Measurements from ENCODE around the gene GPALPP1. TPM values are rescaled to one million over a fixed set of nuclear protein-coding genes. Genes with fewer than 3 reads are reported as not detected.
A peak's percentile ranks its signal among the peaks of the same experiment; 100 is the strongest.

The GPALPP1 gene
- total RNA-seq, 1 experiment from 2014 or later, result 17.0 TPM

DNA sequence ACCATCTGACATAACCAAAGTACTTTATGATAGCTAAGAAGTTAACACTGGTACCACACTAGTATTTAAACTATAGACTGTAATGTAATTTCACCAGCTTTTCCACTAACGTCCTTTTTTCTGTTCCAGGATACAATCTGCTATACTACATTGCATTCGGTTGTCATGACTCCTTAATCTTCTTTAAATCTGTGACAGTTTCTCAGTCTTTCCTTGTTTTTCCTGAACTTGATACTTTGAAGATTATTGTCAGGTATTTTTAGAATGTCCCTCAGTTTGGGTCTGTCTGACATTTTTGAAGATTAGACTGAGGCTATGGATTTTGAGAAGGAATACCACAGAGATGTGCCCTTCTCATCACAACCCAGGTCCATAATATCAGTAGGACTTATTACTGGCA, 36.7 kb upstream of the GPALPP1 start:
- CTCF ChIA-PET, result no interaction called here
- H3K9me3 ChIP-seq (ENCODE audit: low read length), result no peaks in the 10 kb centered on the region
- H3K4me2 ChIP-seq (ENCODE audit: low read length), result no peak overlapping the region
- no peak overlapping the region for H3K27ac ChIP-seq (ENCODE audit: low read length)
- H3K4me1 ChIP-seq (ENCODE audit: insufficient read depth, low read length), result peaks cover 4% of the 10 kb centered on the region; the same call in 1 of the 2 replicates
- ATAC-seq (no peak), DNase-seq (no peak)
- no TSS peak for BruUV-seq (replicated peaks)
- H3F3A ChIP-seq (ENCODE audit: low read length, unreplicated experiment), result no peaks in the 10 kb centered on the region
- H3K79me2 ChIP-seq (ENCODE audit: low read length), result no peaks in the 10 kb centered on the region
- no peaks in the 10 kb centered on the region for H3K9me2 ChIP-seq (replicated peaks; ENCODE audit: low read length)
- intact Hi-C loops (cut with micrococcal nuclease), result no loop called here
- POLR2A ChIA-PET (ENCODE audit: unreplicated experiment), result no interaction called here
- H3K4me3 ChIP-seq (ENCODE audit: low read length), result no peak overlapping the region
- no peaks in the 10 kb centered on the region; the same call in 1 of the 2 replicates for H3K36me3 ChIP-seq (ENCODE audit: low read depth, low read length)
- no peak overlapping the region for H2AFZ ChIP-seq (ENCODE audit: low read length)
- no peak overlapping the region for H3K9ac ChIP-seq (ENCODE audit: low read length)
- no peak for TF ChIP-seq EZH2 (IDR thresholded peaks at IDR 0.05; ENCODE audit: low read length, unreplicated experiment)
- no peak for TF ChIP-seq EZH2phosphoT487 (IDR thresholded peaks at IDR 0.05; ENCODE audit: borderline replicate concordance, low read length)
- H3K27me3 ChIP-seq (ENCODE audit: low read length), result no peaks in the 10 kb centered on the region
- no peaks in the 10 kb centered on the region for H4K20me1 ChIP-seq (ENCODE audit: low read length)

DNA sequence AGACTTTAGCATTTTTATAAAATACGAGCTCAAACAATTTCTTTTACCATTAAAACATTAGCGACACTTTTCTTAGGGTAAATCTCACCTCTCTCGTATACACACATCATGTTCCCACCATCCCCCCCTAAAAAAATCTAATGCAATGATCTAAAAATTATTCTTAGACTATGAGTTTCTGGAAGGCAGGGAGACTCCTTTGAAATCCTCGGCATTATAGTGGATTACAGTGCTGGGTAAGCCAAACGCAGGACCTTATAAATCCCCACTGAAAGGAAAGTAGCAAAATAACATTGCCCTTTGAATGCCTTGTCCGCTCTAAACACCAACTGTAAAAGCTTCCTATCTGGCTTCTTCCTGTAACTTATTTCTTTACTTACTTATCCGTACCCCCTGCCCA, 35.1 kb upstream of the GPALPP1 start:
- DNase-seq (no peak), ATAC-seq (no peak)
- H3K9me3 ChIP-seq (ENCODE audit: low read length), result no peaks in the 10 kb centered on the region
- CTCF ChIA-PET, result no interaction called here
- intact Hi-C loops (cut with micrococcal nuclease), result no loop called here
- H3K79me2 ChIP-seq (ENCODE audit: low read length), result no peaks in the 10 kb centered on the region
- H3K27me3 ChIP-seq (ENCODE audit: low read length), result no peaks in the 10 kb centered on the region
- H3K9ac ChIP-seq (ENCODE audit: low read length), result no peak overlapping the region
- no peaks in the 10 kb centered on the region for H4K20me1 ChIP-seq (ENCODE audit: low read length)
- no peak overlapping the region for H3K27ac ChIP-seq (ENCODE audit: low read length)
- no peak overlapping the region for H3K4me3 ChIP-seq (ENCODE audit: low read length)
- no peaks in the 10 kb centered on the region for H3K9me2 ChIP-seq (replicated peaks; ENCODE audit: low read length)
- H3K4me2 ChIP-seq (ENCODE audit: low read length), result no peak overlapping the region
- TF ChIP-seq, protein P1, sequence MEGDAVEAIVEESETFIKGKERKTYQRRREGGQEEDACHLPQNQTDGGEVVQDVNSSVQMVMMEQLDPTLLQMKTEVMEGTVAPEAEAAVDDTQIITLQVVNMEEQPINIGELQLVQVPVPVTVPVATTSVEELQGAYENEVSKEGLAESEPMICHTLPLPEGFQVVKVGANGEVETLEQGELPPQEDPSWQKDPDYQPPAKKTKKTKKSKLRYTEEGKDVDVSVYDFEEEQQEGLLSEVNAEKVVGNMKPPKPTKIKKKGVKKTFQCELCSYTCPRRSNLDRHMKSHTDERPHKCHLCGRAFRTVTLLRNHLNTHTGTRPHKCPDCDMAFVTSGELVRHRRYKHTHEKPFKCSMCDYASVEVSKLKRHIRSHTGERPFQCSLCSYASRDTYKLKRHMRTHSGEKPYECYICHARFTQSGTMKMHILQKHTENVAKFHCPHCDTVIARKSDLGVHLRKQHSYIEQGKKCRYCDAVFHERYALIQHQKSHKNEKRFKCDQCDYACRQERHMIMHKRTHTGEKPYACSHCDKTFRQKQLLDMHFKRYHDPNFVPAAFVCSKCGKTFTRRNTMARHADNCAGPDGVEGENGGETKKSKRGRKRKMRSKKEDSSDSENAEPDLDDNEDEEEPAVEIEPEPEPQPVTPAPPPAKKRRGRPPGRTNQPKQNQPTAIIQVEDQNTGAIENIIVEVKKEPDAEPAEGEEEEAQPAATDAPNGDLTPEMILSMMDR (conservative IDR thresholded peaks at IDR 0.05; ENCODE audit: low read depth, low read length), result no peak
- TF ChIP-seq EZH2phosphoT487 (IDR thresholded peaks at IDR 0.05; ENCODE audit: borderline replicate concordance, low read length), result no peak
- H3K4me1 ChIP-seq (ENCODE audit: insufficient read depth, low read length), result peaks cover 4% of the 10 kb centered on the region; the same call in 1 of the 2 replicates
- H2AFZ ChIP-seq (ENCODE audit: low read length), result no peak overlapping the region
- BruUV-seq (replicated peaks), result no TSS peak
- H3K36me3 ChIP-seq (ENCODE audit: low read depth, low read length), result peaks cover 14% of the 10 kb centered on the region
- POLR2A ChIA-PET (ENCODE audit: unreplicated experiment), result no interaction called here
- no peaks in the 10 kb centered on the region for H3F3A ChIP-seq (ENCODE audit: low read length, unreplicated experiment)

DNA sequence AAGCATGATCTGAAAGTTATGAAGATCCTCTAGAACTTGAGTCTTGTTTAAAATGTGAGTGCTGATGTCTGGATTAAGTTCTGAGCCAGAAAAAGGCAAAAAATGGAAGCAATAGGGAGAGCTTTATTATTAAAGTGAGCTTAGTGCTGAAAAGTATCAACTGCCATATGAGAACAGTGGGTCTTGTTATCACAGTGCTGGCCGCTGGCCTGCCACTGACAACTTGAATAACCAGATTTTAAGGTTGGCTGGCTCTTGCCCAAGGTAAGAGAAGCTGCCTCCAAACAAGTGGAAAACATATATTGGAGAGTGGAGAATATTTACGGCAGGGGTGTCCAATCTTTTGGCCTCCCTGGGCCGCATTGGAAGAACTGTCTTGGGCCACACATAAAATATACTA, 33.9 kb upstream of the GPALPP1 start:
- ATAC-seq, result no peak
- BruUV-seq (replicated peaks), result no TSS peak

More for the DNA sequence above, 33.9 kb upstream of the GPALPP1 start:
- peaks cover 16% of the 10 kb centered on the region for H3K36me3 ChIP-seq (ENCODE audit: low read depth, low read length)
- ChIA-PET POLR2A (ENCODE audit: unreplicated experiment) (no interaction called here), CTCF (interaction anchor here (0.7 kb wide), 1 partner anchor 37 kb away, joined by 4 read pairs; no protein-coding TSS in a partner anchor)
- TF ChIP-seq EZH2phosphoT487 (IDR thresholded peaks at IDR 0.05; ENCODE audit: borderline replicate concordance, low read length) (no peak), EZH2 (IDR thresholded peaks at IDR 0.05; ENCODE audit: low read length, unreplicated experiment) (no peak)
- TF ChIP-seq, protein P1 (conservative IDR thresholded peaks at IDR 0.05; ENCODE audit: low read depth, low read length), result no peak
- H3K4me2 ChIP-seq (ENCODE audit: low read length), result no peak overlapping the region
- H3F3A ChIP-seq (ENCODE audit: low read length, unreplicated experiment), result no peaks in the 10 kb centered on the region
- no peaks in the 10 kb centered on the region for H3K27me3 ChIP-seq (ENCODE audit: low read length)
- H3K4me1 ChIP-seq (ENCODE audit: insufficient read depth, low read length), result peaks cover 4% of the 10 kb centered on the region; the same call in 1 of the 2 replicates
- H3K79me2 ChIP-seq (ENCODE audit: low read length), result no peaks in the 10 kb centered on the region
- no peaks in the 10 kb centered on the region for H3K9me2 ChIP-seq (replicated peaks; ENCODE audit: low read length)
- no peaks in the 10 kb centered on the region for H3K9me3 ChIP-seq (ENCODE audit: low read length)
- H3K9ac ChIP-seq (ENCODE audit: low read length), result no peak overlapping the region
- no peak overlapping the region for H3K27ac ChIP-seq (ENCODE audit: low read length)
- H2AFZ ChIP-seq (ENCODE audit: low read length), result no peak overlapping the region
- DNase-seq, result peak; percentile 64
- intact Hi-C loops (cut with micrococcal nuclease), result no loop called here
- H3K4me3 ChIP-seq (ENCODE audit: low read length), result no peak overlapping the region
- no peaks in the 10 kb centered on the region for H4K20me1 ChIP-seq (ENCODE audit: low read length)

All from PC-3 (cell line).